ENCODE measurements around the gene FBXO42.

FBXO42 gene

DNA sequence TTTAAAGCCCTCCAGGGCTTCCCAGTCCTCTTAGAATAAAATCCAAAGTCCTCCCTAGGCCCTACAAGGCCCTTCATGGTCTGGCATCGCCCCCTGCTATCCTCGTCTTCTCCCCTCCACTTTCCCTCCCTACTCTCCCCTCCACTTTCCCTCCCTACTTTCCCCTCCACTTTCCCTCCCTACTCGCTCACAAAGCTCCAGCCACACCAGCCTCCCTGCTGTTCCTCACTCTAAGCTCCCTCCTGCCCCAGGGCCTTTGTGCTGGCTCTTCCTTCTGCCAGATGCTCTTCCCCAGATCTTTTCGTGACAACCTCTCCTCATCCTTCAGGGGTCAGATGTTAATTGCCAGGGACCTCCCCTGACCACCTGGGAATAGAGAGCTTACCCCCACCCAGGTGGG lies 152.6 kb downstream of the FBXO42 start:
- DNase-seq, result no peak

DNA sequence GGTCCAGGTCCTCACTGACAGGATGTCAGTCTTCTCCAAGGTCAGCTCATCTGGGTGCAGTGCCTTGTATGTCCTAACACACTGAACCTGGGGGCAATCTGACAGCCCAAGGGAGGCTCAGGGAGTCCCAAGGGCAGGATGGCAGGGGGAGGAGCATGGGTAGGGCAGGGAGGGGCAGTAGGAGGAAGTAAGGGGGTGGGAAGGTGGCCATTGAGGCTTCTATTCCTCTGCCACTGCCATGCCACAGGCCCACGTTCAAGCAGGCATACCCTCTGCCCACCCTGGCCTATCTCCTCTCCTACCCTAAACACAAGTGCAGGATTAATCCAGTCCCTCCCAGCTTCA lies 153.2 kb downstream of the FBXO42 start:
- DNase-seq, result no peak

DNA sequence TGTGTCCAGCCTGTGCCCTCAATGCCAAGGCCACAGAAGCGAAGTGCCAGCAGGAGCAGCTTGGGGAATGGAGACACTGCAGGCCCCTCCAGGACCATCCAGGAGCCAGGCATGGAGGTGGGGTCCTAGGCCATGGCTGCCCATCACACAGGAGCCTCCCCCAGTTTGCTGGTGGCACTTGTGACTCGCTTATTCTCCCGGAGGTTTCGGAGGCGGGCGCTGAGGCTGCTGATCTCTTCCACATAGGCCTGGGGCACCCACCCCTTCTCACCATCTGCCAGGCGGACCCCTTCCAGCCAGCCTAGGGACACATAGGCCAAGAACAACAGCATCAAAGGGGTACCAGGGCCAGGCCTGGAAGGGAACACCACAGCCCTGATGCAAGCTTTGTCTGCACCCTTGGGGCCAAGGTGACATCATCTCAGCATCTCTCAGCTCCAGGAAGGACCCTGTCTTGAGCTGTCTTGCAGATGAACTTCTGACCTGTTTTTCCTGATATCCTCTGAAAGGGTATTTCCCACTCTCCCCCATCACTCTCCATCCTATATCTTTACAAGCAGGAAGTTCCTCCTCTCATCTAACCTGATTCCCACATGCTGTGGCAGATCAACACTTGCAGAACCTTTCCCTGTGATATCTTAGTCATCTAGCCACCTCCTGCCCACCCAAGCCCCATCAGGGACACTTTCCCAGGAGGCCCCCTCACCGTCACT lies 153.7 kb downstream of the FBXO42 start:
- no peak for DNase-seq

DNA sequence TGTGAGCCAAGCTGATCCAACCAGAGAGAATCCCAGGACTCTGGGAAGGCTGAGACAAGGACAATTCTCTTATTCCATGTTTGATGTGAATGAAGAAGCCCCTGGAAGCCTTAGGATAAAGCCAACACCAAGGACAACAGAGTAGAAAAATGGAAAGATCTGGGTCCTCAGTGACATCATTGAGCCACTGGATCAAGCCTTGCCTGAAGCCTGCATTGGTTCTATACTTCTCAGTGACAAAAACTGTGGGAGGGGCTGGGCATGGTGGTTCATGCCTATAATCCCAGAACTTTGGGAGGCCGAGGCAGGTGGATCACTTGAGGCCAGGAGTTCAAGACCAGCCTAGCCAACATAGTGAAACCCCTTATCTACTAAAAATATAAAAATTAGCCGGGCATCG lies 155.4 kb downstream of the FBXO42 start:
- no peak for DNase-seq

Data from CD4-positive, alpha-beta T cell treated with Interleukin-10 for 1 hour (primary cell).